Neural progenitor cell (in vitro differentiated cells): ENCODE measurements around the gene PDZK1IP1. TPM values are rescaled to one million over a fixed set of nuclear protein-coding genes. Genes with fewer than 3 reads are reported as not detected.
A peak's percentile ranks its signal among the peaks of the same experiment; 100 is the strongest.

Source experiments
- DNase-seq: peaks from one replicate; pipeline ENCODE4 v3.0.0-alpha.2; 2016; ENCODE audit warnings: low spot score
- H2AFZ ChIP-seq: fragments of 200-600 bp; sonication (generic); replicated peaks from 2 replicates; pipeline ENCODE4 v1.6.1; 2016; ENCODE audit warnings: antibody characterized with exemption
- H3F3A ChIP-seq: fragments of 200-600 bp; sonication (generic); 2 replicates; pipeline ENCODE4 v1.6.1; 2016; ENCODE audit warnings: antibody characterized with exemption, low read depth
- H3K27ac ChIP-seq: fragments of 200-600 bp; sonication (generic); 2 replicates; pipeline ENCODE4 v1.5.1; 2016; ENCODE audit warnings: mild to moderate bottlenecking
- H3K27me3 ChIP-seq: fragments of 200-600 bp; sonication (generic); 2 replicates; pipeline ENCODE4 v1.6.1; 2016; ENCODE audit warnings: mild to moderate bottlenecking, moderate library complexity
- H3K36me3 ChIP-seq: fragments of 200-600 bp; sonication (generic); 2 replicates; pipeline ENCODE4 v1.5.1; 2016
- H3K4me1 ChIP-seq: fragments of 200-600 bp; sonication (generic); 2 replicates; pipeline ENCODE4 v1.6.1; 2016; ENCODE audit warnings: mixed run types
- H3K4me2 ChIP-seq: fragments of 200-600 bp; sonication (generic); 2 replicates; pipeline ENCODE4 v1.6.1; 2016
- H3K4me3 ChIP-seq: fragments of 200-600 bp; sonication (generic); 2 replicates; pipeline ENCODE4 v1.5.1; 2016
- H3K79me2 ChIP-seq: fragments of 200-600 bp; sonication (generic); 2 replicates; pipeline ENCODE4 v1.6.1; 2016; ENCODE audit warnings: low read depth
- H3K9ac ChIP-seq: fragments of 200-600 bp; sonication (generic); 2 replicates; pipeline ENCODE4 v1.6.1; 2016
- H3K9me3 ChIP-seq: fragments of 200-600 bp; sonication (generic); 2 replicates; pipeline ENCODE4 v1.5.1; 2016; ENCODE audit warnings: low read depth
- H4K20me1 ChIP-seq: fragments of 200-600 bp; sonication (generic); 2 replicates; pipeline ENCODE4 v1.6.1; 2016; ENCODE audit warnings: low read depth
- H3K27ac Mint-ChIP-seq: 3 replicates; pipeline ENCODE4 v1.8.0; 2021; ENCODE audit warnings: mixed read lengths
- H3K27me3 Mint-ChIP-seq: 2 replicates; pipeline ENCODE4 v1.8.0; 2022; ENCODE audit warnings: low read depth, mild to moderate bottlenecking, inconsistent platforms, moderate library complexity, mixed read lengths; ENCODE audit not compliant: insufficient read depth
- H3K36me3 Mint-ChIP-seq: 3 replicates; pipeline ENCODE4 v1.8.0; 2021; ENCODE audit warnings: mixed read lengths
- H3K4me1 Mint-ChIP-seq: 3 replicates; pipeline ENCODE4 v1.8.0; 2021; ENCODE audit warnings: mixed read lengths
- H3K4me3 Mint-ChIP-seq: 3 replicates; pipeline ENCODE4 v1.8.0; 2021; ENCODE audit warnings: mild to moderate bottlenecking, moderate library complexity, mixed read lengths
- H3K9me3 Mint-ChIP-seq: 3 replicates; pipeline ENCODE4 v1.8.0; 2020; ENCODE audit warnings: mixed read lengths
- EZH2 ChIP-seq: fragments of 200-600 bp; sonication (generic); IDR thresholded peaks from 2 replicates; pipeline ENCODE4 v1.6.1; 2017; ENCODE audit warnings: antibody characterized with exemption, mild to moderate bottlenecking, moderate library complexity
- EZH2phosphoT487 ChIP-seq: fragments of 200-600 bp; sonication (generic); IDR thresholded peaks from 2 replicates; pipeline ENCODE4 v1.6.1; 2017; ENCODE audit warnings: antibody characterized with exemption
- total RNA-seq: library from RNA; depleted of rRNA; stranded (reverse); fragments of >200 nt; gene quantifications from 2 replicates; pipeline ENCODE4 v1.2.3, GENCODE V29; 2015; ENCODE audit warnings: low replicate concordance
- TF ChIP-seq, protein P1 (sequence below): fragments of 200-600 bp; sonication (generic); IDR thresholded peaks from 2 replicates; pipeline ENCODE4 v1.5.1; 2017; ENCODE audit warnings: antibody characterized with exemption, mild to moderate bottlenecking

The PDZK1IP1 gene
- total RNA-seq, 1 donor from 2014 or later: not detected

DNA sequence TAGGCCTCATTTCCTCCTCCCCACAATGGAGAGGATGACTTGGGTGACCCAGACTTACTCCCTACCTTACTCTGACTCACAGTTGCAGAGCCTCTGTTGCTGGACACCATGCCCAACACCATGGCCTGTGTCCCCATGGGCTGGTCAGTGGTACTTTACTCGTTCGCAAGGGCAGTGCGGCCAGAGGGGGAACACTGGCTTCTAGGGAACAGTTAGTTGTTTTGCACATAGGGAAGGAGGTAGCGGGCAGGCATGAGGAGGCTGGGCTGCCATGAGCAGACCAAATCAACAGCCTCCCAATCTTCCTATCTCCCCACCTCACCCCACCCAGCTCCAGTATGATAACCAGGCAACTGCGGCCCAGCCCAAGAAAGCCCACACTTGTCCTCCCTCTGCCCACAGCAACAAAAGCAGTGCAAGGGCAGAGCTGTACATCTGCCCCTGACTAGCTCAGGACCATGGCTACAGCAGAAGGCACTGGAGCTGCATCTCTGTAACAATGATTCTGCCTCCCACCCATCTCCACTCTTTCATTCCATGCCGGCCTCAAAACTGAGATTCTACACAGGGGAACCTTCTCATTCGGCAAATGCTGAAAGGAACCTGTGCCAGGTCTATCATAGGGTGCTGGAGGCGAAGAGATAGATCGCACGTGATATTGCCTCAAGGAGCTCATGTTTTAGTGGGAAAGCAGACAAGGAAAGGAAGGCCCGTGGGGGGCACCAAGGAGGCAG lies 23.6 kb upstream of the PDZK1IP1 start:
- Histone ChIP-seq H3K27me3 (peaks cover 48% of the 10 kb centered on the region), H3K27ac (no peak overlapping the region), H3K36me3 (no peaks in the 10 kb centered on the region), H3K4me3 (no peak overlapping the region), H3K9me3 (no peaks in the 10 kb centered on the region), H3K4me1 (peaks cover 7% of the 10 kb centered on the region), H3K79me2 (no peaks in the 10 kb centered on the region), H3K9ac (no peak overlapping the region), H3F3A (peaks cover 5% of the 10 kb centered on the region), H4K20me1 (no peaks in the 10 kb centered on the region), H3K4me2 (no peak overlapping the region), H2AFZ (no peak overlapping the region)
- Mint-ChIP-seq H3K9me3 (no peaks in the 10 kb centered on the region), H3K36me3 (no peaks in the 10 kb centered on the region), H3K27ac (no peak overlapping the region), H3K27me3 (peaks cover 2% of the 10 kb centered on the region), H3K4me1 (peaks cover 8% of the 10 kb centered on the region), H3K4me3 (no peak overlapping the region)
- DNase-seq: no peak
- no peak for TF ChIP-seq EZH2
- TF ChIP-seq EZH2phosphoT487: no peak
- TF ChIP-seq, protein P1, sequence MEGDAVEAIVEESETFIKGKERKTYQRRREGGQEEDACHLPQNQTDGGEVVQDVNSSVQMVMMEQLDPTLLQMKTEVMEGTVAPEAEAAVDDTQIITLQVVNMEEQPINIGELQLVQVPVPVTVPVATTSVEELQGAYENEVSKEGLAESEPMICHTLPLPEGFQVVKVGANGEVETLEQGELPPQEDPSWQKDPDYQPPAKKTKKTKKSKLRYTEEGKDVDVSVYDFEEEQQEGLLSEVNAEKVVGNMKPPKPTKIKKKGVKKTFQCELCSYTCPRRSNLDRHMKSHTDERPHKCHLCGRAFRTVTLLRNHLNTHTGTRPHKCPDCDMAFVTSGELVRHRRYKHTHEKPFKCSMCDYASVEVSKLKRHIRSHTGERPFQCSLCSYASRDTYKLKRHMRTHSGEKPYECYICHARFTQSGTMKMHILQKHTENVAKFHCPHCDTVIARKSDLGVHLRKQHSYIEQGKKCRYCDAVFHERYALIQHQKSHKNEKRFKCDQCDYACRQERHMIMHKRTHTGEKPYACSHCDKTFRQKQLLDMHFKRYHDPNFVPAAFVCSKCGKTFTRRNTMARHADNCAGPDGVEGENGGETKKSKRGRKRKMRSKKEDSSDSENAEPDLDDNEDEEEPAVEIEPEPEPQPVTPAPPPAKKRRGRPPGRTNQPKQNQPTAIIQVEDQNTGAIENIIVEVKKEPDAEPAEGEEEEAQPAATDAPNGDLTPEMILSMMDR: no peak

DNA sequence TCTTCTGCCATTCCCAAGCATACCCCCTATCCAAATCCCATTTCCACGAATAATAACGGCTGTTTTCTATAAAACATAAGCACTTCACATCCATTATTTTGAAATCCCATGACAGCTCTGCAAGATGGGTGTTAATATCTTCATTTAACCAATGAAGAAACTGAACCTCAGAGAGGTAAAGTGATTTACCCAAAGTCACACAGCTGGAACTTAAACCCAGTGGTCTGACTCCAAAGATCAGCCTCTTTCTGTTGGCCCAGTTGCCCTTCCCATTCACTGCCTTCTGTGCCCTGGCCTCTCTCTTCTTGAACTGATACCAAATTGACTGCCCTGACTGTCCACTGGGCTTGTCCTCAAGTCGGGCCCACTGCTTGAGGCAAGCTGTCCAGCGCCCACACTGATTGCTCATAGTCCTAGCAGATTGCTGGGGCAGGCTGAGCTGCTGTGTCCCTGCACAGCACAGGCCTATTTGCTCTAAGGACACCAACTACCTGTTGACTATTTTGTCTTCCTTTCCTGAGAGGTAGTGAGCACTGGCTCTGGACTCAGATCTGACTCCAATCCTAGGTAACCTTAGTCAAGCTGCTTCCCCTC lies 22.9 kb upstream of the PDZK1IP1 start:
- Histone ChIP-seq H3K4me1 (peaks cover 12% of the 10 kb centered on the region), H3F3A (peaks cover 5% of the 10 kb centered on the region), H3K9me3 (no peaks in the 10 kb centered on the region), H3K4me3 (no peak overlapping the region), H2AFZ (no peak overlapping the region), H3K4me2 (no peak overlapping the region), H3K36me3 (no peaks in the 10 kb centered on the region), H4K20me1 (no peaks in the 10 kb centered on the region), H3K79me2 (no peaks in the 10 kb centered on the region), H3K27me3 (peaks cover 48% of the 10 kb centered on the region), H3K9ac (no peak overlapping the region), H3K27ac (no peak overlapping the region)
- DNase-seq: no peak
- H3K27ac Mint-ChIP-seq: no peak overlapping the region
- no peaks in the 10 kb centered on the region for H3K36me3 Mint-ChIP-seq
- H3K4me1 Mint-ChIP-seq: peaks cover 15% of the 10 kb centered on the region
- peaks cover 2% of the 10 kb centered on the region for H3K27me3 Mint-ChIP-seq
- no peaks in the 10 kb centered on the region for H3K9me3 Mint-ChIP-seq
- TF ChIP-seq EZH2phosphoT487 (no peak), EZH2 (no peak)
- TF ChIP-seq, protein P1: no peak
- H3K4me3 Mint-ChIP-seq: no peak overlapping the region

DNA sequence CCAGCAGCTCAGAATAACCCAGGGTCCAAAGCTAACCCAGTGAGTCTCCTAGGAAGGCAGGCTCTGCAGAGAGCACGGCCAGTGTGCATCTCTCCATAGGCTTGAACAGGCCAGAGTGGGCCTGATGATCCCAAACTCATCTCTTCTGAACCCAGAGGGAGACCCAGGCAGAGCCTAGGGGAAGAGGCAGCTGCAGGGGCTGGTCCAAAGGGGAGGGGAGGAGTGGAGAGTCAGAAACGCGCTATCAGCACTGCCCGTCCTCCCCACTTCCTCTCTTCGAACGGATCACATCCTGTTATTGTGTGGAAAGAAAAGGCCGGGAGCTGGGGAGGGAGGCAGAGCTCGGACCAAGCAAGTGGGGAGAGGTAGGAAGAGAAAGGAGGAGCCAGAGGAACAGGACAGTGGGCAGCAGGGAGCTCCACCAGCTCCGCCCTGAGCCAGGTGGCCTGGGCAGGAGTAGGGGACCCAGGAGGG lies 22.0 kb upstream of the PDZK1IP1 start:
- Histone ChIP-seq H3K4me1 (peaks cover 12% of the 10 kb centered on the region), H3K9me3 (no peaks in the 10 kb centered on the region), H3K79me2 (no peaks in the 10 kb centered on the region), H3K27ac (no peak overlapping the region), H4K20me1 (no peaks in the 10 kb centered on the region), H3K4me2 (no peak overlapping the region), H3K9ac (no peak overlapping the region), H3K36me3 (no peaks in the 10 kb centered on the region), H3F3A (peaks cover 5% of the 10 kb centered on the region), H3K4me3 (no peak overlapping the region), H3K27me3 (peaks cover 50% of the 10 kb centered on the region), H2AFZ (peak overlapping the region; percentile 77)
- no peak for DNase-seq
- Mint-ChIP-seq H3K27me3 (peaks cover 2% of the 10 kb centered on the region), H3K4me3 (no peak overlapping the region), H3K36me3 (no peaks in the 10 kb centered on the region), H3K9me3 (no peaks in the 10 kb centered on the region), H3K4me1 (peaks cover 16% of the 10 kb centered on the region), H3K27ac (no peak overlapping the region)
- TF ChIP-seq, protein P1: no peak
- TF ChIP-seq EZH2phosphoT487: no peak
